ENCODE results near the gene CS. TPM values are rescaled to one million over a fixed set of nuclear protein-coding genes. Genes with fewer than 3 reads are reported as not detected.

The CS gene
- total RNA-seq, 1 donor from 2014 or later: 212 TPM

DNA sequence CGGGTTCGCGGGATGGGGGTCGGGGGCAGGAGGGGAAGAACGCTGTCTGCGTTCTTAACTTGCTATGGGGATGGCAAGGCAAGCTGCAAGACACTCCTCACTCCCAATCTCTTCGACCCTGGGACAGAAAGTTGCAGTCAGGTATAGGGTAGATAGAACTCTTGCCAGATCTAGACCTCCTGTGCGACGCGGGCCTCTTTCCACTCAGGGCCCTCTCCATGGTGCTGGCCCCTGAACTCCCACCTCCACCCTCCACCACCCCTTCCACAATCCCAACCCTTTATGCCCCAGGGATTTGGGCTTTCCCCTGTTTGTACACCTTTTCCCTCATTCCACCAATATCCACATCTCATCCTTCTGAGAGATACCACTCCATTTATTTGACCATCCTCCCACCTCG lies 75.2 kb downstream of the CS start:
- no peak for TF ChIP-seq EZH2 (IDR thresholded peaks at IDR 0.05; ENCODE audit: insufficient read depth, low read length)
- TF ChIP-seq CTCF (IDR thresholded peaks at IDR 0.05; ENCODE audit: insufficient read depth, low read depth, low read length): no peak
- Histone ChIP-seq H3K9ac (ENCODE audit: low read length) (peak overlapping the region; percentile 86), H3K9me3 (ENCODE audit: insufficient read depth, low read depth, low read length) (no peaks in the 10 kb centered on the region), H3K27ac (ENCODE audit: low read depth, low read length) (no peak overlapping the region), H3K4me3 (ENCODE audit: insufficient read depth, low read depth, low read length) (peak overlapping the region; percentile 74), H4K20me1 (ENCODE audit: insufficient read depth, low read length) (no peaks in the 10 kb centered on the region), H3K4me1 (ENCODE audit: insufficient read depth, low read length) (peaks cover 19% of the 10 kb centered on the region), H3K36me3 (ENCODE audit: insufficient read depth, low read length) (peaks cover 3% of the 10 kb centered on the region), H3K27me3 (ENCODE audit: insufficient read depth, low read length) (no peaks in the 10 kb centered on the region), H3K79me2 (ENCODE audit: insufficient read depth, low read length) (peaks cover 17% of the 10 kb centered on the region), H3K4me2 (ENCODE audit: low read length) (peak overlapping the region; percentile 91), H2AFZ (ENCODE audit: low read depth, low read length) (peak overlapping the region; percentile 86)
- peaks cover 4% of the 10 kb centered on the region for H3K36me3 Mint-ChIP-seq (ENCODE audit: low read depth, unreplicated experiment)
- no peak for DNase-seq (ENCODE audit: low read depth)
- no peak for FAIRE-seq
- H3K4me1 Mint-ChIP-seq (ENCODE audit: low read depth, unreplicated experiment): peaks cover 12% of the 10 kb centered on the region
- no peaks in the 10 kb centered on the region for H3K27me3 Mint-ChIP-seq (ENCODE audit: low read depth, unreplicated experiment)
- H3K4me3 Mint-ChIP-seq (ENCODE audit: unreplicated experiment): peak overlapping the region; percentile 86
- H3K27ac Mint-ChIP-seq (ENCODE audit: unreplicated experiment): no peak overlapping the region
- H3K9me3 Mint-ChIP-seq (ENCODE audit: unreplicated experiment): no peaks in the 10 kb centered on the region

DNA sequence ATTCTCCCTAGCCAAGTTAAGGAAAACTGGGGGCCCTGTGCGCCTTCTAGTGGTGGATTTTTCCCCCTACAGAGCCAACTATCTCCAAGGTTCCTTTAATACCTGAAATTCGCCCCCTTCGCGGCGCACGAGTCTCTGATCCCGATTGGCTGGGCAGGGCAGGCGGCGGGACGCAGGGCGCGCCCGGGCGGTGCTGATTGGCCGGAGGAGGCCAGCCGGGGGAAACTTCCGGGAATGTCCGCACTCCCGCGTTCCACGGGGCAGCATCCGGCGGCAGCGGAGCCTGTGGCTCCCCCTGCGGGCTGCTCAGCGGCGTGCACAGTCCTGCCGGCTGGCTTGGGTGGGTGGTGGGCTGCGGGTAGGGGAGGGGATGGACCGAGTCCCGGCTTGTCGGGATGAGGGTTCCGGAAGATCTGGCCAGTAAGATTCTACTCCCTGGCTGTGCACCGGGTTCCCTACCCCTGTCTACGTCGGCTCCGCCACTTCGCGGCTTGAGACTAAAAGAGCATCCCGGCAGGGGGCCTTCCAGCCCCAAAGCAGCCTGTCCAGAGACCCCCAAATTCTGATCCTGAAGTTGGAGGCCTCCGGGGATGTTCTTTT lies 75.9 kb downstream of the CS start, which contains the start of gene NABP2:
Gene NABP2 (plus strand): TSS at position 241 of the 600 bp plus-strand sequence. CDS start 515 bp downstream, outside the sequence.
- no peaks in the 10 kb centered on the region for H4K20me1 ChIP-seq (ENCODE audit: insufficient read depth, low read length)
- peaks cover 3% of the 10 kb centered on the region for H3K36me3 ChIP-seq (ENCODE audit: insufficient read depth, low read length)
- peak within 1 kb of the TSS; percentile 42 for H3K27ac ChIP-seq (ENCODE audit: low read depth, low read length)
- peaks cover 19% of the 10 kb centered on the region for H3K4me1 ChIP-seq (ENCODE audit: insufficient read depth, low read length)
- H3K9me3 ChIP-seq (ENCODE audit: insufficient read depth, low read depth, low read length): no peaks in the 10 kb centered on the region
- no peaks in the 10 kb centered on the region for H3K9me3 Mint-ChIP-seq (ENCODE audit: unreplicated experiment)
- H3K27me3 ChIP-seq (ENCODE audit: insufficient read depth, low read length): no peaks in the 10 kb centered on the region
- H3K4me3 Mint-ChIP-seq (ENCODE audit: unreplicated experiment): peak within 1 kb of the TSS; percentile 86
- H3K4me2 ChIP-seq (ENCODE audit: low read length): peak within 1 kb of the TSS; percentile 91
- H3K9ac ChIP-seq (ENCODE audit: low read length): peak within 1 kb of the TSS; percentile 86
- peak within 1 kb of the TSS; percentile 84 for H3K27ac Mint-ChIP-seq (ENCODE audit: unreplicated experiment)
- peaks cover 4% of the 10 kb centered on the region for H3K36me3 Mint-ChIP-seq (ENCODE audit: low read depth, unreplicated experiment)
- H3K79me2 ChIP-seq (ENCODE audit: insufficient read depth, low read length): peaks cover 24% of the 10 kb centered on the region
- H2AFZ ChIP-seq (ENCODE audit: low read depth, low read length): peak within 1 kb of the TSS; percentile 86
- FAIRE-seq (no peak), DNase-seq (ENCODE audit: low read depth) (peak; percentile 91)
- H3K4me3 ChIP-seq (ENCODE audit: insufficient read depth, low read depth, low read length): peak within 1 kb of the TSS; percentile 74
- H3K4me1 Mint-ChIP-seq (ENCODE audit: low read depth, unreplicated experiment): peaks cover 12% of the 10 kb centered on the region
- TF ChIP-seq EZH2 (IDR thresholded peaks at IDR 0.05; ENCODE audit: insufficient read depth, low read length) (no peak), CTCF (IDR thresholded peaks at IDR 0.05; ENCODE audit: insufficient read depth, low read depth, low read length) (peak; percentile 73)
- H3K27me3 Mint-ChIP-seq (ENCODE audit: low read depth, unreplicated experiment): no peaks in the 10 kb centered on the region

DNA sequence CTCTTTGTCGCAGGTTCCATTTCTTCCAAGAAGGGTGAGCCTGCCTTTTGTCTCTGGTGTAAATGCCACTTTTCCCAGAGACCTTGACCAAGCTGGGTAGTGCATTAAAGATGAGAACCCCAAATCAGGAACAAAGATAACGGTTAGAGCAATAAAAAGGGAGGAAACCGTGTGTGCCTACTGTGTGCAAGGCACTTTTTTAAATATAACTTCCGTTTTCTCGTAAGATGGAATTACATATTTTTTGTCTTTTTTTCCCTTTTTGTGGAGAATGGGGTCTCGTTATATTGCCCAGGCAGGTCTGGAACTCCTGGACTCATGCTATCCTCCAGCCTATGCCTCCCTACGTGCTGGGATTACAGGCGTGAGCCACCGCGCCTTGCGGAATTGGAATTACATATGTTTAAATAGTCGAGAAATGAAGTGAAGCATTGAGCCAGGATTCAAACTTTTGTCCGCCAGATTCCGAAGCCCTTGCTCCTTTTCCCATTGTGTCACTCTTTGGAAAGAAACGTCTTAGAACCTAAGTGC lies 76.5 kb downstream of the CS start:
- Mint-ChIP-seq H3K27me3 (ENCODE audit: low read depth, unreplicated experiment) (no peaks in the 10 kb centered on the region), H3K36me3 (ENCODE audit: low read depth, unreplicated experiment) (peaks cover 2% of the 10 kb centered on the region), H3K27ac (ENCODE audit: unreplicated experiment) (peak overlapping the region; percentile 84), H3K4me3 (ENCODE audit: unreplicated experiment) (peak overlapping the region; percentile 42), H3K4me1 (ENCODE audit: low read depth, unreplicated experiment) (peaks cover 12% of the 10 kb centered on the region), H3K9me3 (ENCODE audit: unreplicated experiment) (no peaks in the 10 kb centered on the region)
- peaks cover 28% of the 10 kb centered on the region for H3K79me2 ChIP-seq (ENCODE audit: insufficient read depth, low read length)
- H3K27ac ChIP-seq (ENCODE audit: low read depth, low read length): peak overlapping the region; percentile 42
- no peak for TF ChIP-seq CTCF (IDR thresholded peaks at IDR 0.05; ENCODE audit: insufficient read depth, low read depth, low read length)
- TF ChIP-seq EZH2 (IDR thresholded peaks at IDR 0.05; ENCODE audit: insufficient read depth, low read length): no peak
- peaks cover 19% of the 10 kb centered on the region for H3K4me1 ChIP-seq (ENCODE audit: insufficient read depth, low read length)
- peak overlapping the region; percentile 91 for H3K4me2 ChIP-seq (ENCODE audit: low read length)
- peaks cover 3% of the 10 kb centered on the region for H3K36me3 ChIP-seq (ENCODE audit: insufficient read depth, low read length)
- no peaks in the 10 kb centered on the region for H4K20me1 ChIP-seq (ENCODE audit: insufficient read depth, low read length)
- peak overlapping the region; percentile 70 for H2AFZ ChIP-seq (ENCODE audit: low read depth, low read length)
- FAIRE-seq (no peak), DNase-seq (ENCODE audit: low read depth) (no peak)
- no peaks in the 10 kb centered on the region for H3K27me3 ChIP-seq (ENCODE audit: insufficient read depth, low read length)
- no peaks in the 10 kb centered on the region for H3K9me3 ChIP-seq (ENCODE audit: insufficient read depth, low read depth, low read length)
- peak overlapping the region; percentile 74 for H3K4me3 ChIP-seq (ENCODE audit: insufficient read depth, low read depth, low read length)
- peak overlapping the region; percentile 59 for H3K9ac ChIP-seq (ENCODE audit: low read length)

All from astrocyte (in vitro differentiated cells and primary cell).